ENCODE measurements around the gene ILF2. TPM values are rescaled to one million over a fixed set of nuclear protein-coding genes. Genes with fewer than 3 reads are reported as not detected.

Gene ILF2
- total RNA-seq, 1 donor from 2014 or later: 221 TPM

DNA sequence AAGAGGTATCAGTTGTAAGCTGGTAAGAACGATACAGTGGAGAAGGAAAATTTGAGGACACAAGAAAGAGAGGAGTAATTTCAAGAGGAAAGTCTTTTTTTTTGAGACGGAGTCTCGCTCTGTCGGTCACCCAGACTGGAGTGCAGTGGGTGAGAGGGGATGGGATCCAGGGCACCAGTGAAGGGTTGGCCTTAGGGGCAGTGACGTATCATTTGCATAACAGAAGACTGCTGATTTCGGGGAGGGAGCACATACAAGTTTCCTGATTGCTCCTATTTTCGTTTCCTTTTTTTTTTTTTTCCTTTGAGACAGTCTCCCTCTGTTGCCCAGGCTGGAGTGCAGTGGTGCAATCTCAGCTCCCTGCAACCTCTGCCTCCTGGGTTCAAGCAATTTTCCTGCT is 47.7 kb downstream of the ILF2 start:
- no peak for DNase-seq
- H3K9me3 Mint-ChIP-seq (ENCODE audit: unreplicated experiment): peaks cover 10% of the 10 kb centered on the region
- H3K4me3 Mint-ChIP-seq (ENCODE audit: unreplicated experiment): no peak overlapping the region
- TF ChIP-seq, protein P1, sequence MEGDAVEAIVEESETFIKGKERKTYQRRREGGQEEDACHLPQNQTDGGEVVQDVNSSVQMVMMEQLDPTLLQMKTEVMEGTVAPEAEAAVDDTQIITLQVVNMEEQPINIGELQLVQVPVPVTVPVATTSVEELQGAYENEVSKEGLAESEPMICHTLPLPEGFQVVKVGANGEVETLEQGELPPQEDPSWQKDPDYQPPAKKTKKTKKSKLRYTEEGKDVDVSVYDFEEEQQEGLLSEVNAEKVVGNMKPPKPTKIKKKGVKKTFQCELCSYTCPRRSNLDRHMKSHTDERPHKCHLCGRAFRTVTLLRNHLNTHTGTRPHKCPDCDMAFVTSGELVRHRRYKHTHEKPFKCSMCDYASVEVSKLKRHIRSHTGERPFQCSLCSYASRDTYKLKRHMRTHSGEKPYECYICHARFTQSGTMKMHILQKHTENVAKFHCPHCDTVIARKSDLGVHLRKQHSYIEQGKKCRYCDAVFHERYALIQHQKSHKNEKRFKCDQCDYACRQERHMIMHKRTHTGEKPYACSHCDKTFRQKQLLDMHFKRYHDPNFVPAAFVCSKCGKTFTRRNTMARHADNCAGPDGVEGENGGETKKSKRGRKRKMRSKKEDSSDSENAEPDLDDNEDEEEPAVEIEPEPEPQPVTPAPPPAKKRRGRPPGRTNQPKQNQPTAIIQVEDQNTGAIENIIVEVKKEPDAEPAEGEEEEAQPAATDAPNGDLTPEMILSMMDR (IDR thresholded peaks at IDR 0.05; ENCODE audit: partially characterized antibody, unreplicated experiment): no peak
- peaks cover 28% of the 10 kb centered on the region for H3K4me1 Mint-ChIP-seq (ENCODE audit: low read depth, unreplicated experiment)
- peaks cover 8% of the 10 kb centered on the region for H3K27me3 Mint-ChIP-seq (ENCODE audit: unreplicated experiment)
- no peak overlapping the region for H3K27ac Mint-ChIP-seq (ENCODE audit: unreplicated experiment)
- H3K36me3 Mint-ChIP-seq (ENCODE audit: unreplicated experiment): peaks cover 12% of the 10 kb centered on the region

- Mint-ChIP-seq H3K4me3 (ENCODE audit: unreplicated experiment) (no peak overlapping the region), H3K27me3 (ENCODE audit: unreplicated experiment) (peaks cover 5% of the 10 kb centered on the region), H3K9me3 (ENCODE audit: unreplicated experiment) (no peaks in the 10 kb centered on the region), H3K4me1 (ENCODE audit: low read depth, unreplicated experiment) (peaks cover 8% of the 10 kb centered on the region), H3K36me3 (ENCODE audit: unreplicated experiment) (peaks cover 11% of the 10 kb centered on the region), H3K27ac (ENCODE audit: unreplicated experiment) (no peak overlapping the region)
- DNase-seq: no peak
- TF ChIP-seq, protein P1 (IDR thresholded peaks at IDR 0.05; ENCODE audit: partially characterized antibody, unreplicated experiment): no peak
Observed at GRCh38 chr1:153619171-153619570, 51.6 kb downstream of the ILF2 start.

DNA sequence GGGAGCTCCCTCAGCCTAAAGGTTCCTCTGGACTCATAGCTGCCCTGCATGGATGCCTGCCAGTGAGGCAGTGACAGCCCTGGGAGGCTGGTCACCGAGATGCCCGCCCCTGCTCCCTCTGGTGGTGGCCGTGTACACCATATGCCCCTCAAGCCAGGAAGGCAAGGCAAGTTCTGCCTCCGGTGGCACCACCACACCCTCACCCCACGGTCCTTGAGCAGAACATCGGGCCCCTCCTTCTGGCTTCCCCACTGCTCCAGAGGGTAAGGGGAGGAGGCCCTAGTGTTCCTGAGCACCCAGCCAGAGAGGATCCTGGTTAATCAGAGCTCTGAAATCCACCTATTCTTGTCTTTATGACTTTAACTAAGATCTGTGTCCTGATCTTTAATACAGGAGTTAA is 53.1 kb downstream of the ILF2 start:
- Mint-ChIP-seq H3K9me3 (ENCODE audit: unreplicated experiment) (no peaks in the 10 kb centered on the region), H3K27ac (ENCODE audit: unreplicated experiment) (no peak overlapping the region), H3K4me3 (ENCODE audit: unreplicated experiment) (no peak overlapping the region), H3K36me3 (ENCODE audit: unreplicated experiment) (peaks cover 6% of the 10 kb centered on the region), H3K27me3 (ENCODE audit: unreplicated experiment) (peaks cover 5% of the 10 kb centered on the region), H3K4me1 (ENCODE audit: low read depth, unreplicated experiment) (no peaks in the 10 kb centered on the region)
- TF ChIP-seq, protein P1 (IDR thresholded peaks at IDR 0.05; ENCODE audit: partially characterized antibody, unreplicated experiment): peak; percentile 61
- peak; percentile 75 for DNase-seq

GRCh38 chr1:153616917-153617311 is 53.9 kb downstream of the ILF2 start:
- Mint-ChIP-seq H3K9me3 (ENCODE audit: unreplicated experiment) (no peaks in the 10 kb centered on the region), H3K27ac (ENCODE audit: unreplicated experiment) (peak overlapping the region; percentile 55), H3K4me3 (ENCODE audit: unreplicated experiment) (peak overlapping the region; percentile 42), H3K4me1 (ENCODE audit: low read depth, unreplicated experiment) (no peaks in the 10 kb centered on the region), H3K27me3 (ENCODE audit: unreplicated experiment) (peaks cover 8% of the 10 kb centered on the region), H3K36me3 (ENCODE audit: unreplicated experiment) (peaks cover 6% of the 10 kb centered on the region)
- TF ChIP-seq, protein P1 (IDR thresholded peaks at IDR 0.05; ENCODE audit: partially characterized antibody, unreplicated experiment): no peak
- DNase-seq: no peak

GRCh38 chr1:153616144-153616916 is 54.5 kb downstream of the ILF2 start, which contains the start of gene S100A14:
TSS of gene S100A14 (minus strand) at chr1:153616325. CDS start at chr1:153615858, 467 bp downstream.
- Mint-ChIP-seq H3K27me3 (ENCODE audit: unreplicated experiment) (peaks cover 8% of the 10 kb centered on the region), H3K4me1 (ENCODE audit: low read depth, unreplicated experiment) (no peaks in the 10 kb centered on the region), H3K36me3 (ENCODE audit: unreplicated experiment) (peaks cover 6% of the 10 kb centered on the region), H3K9me3 (ENCODE audit: unreplicated experiment) (peaks cover 5% of the 10 kb centered on the region), H3K27ac (ENCODE audit: unreplicated experiment) (peak within 1 kb of the TSS; percentile 55), H3K4me3 (ENCODE audit: unreplicated experiment) (peak within 1 kb of the TSS; percentile 42)
- TF ChIP-seq, protein P1 (IDR thresholded peaks at IDR 0.05; ENCODE audit: partially characterized antibody, unreplicated experiment): no peak
- no peak for DNase-seq
